GM21515 (cell line): ENCODE results near the gene UCHL5.
"Not testable (repeated sequence)": the region's sequence is repeated elsewhere in the genome, so short reads cannot be mapped to it uniquely, and the experiment has no call there.

Source experiments
- ATAC-seq: cut with Tn5 transposase; IDR thresholded peaks from one replicate; pipeline ENCODE4 v1.9.1; 2021; ENCODE audit not compliant: unreplicated experiment

Gene UCHL5

GRCh38 chr1:193013005-193013404 is 46.2 kb downstream of the UCHL5 start:
- no peak for ATAC-seq

DNA sequence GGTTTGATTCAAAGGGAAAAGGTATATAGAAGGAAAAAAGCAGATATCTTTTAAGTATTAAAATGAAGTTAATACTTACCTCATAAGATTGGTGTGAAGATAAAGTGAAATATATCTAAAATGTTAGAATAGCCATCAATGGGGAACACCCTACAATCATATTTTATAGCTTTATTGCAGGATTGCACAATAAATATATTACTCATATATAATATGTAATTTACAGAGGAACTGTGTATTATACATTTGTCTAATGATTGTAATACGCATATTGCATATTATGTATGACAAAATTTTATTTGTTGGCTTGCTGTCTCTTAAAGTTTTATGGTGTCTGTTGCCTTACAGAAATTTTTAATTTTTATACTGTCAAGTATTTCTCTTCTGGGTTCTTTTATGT is 47.8 kb downstream of the UCHL5 start:
- no peak for ATAC-seq

- no peak for ATAC-seq
Observed at GRCh38 chr1:193009501-193009900, 49.7 kb downstream of the UCHL5 start.

DNA sequence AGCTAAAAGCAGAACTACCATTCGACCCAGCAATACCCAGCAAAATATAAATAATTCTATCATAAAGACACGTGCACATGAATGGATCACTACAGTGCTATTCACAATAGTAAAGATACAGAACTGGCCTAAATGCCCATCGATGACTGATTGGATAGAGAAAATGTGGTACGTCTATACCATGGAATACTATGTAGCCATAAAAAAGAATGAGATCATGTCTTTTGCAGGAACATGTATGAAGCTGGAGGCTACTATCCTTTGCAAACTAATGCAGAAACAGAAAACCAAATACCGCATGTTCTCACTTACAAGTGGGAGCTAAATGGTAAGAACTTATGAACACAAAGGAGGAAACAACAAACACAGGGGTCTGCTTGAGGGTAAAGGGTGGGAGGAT is 53.4 kb downstream of the UCHL5 start:
- no peak for ATAC-seq

- no peak for ATAC-seq
Observed at GRCh38 chr1:192998536-192998935, 60.6 kb downstream of the UCHL5 start.

DNA sequence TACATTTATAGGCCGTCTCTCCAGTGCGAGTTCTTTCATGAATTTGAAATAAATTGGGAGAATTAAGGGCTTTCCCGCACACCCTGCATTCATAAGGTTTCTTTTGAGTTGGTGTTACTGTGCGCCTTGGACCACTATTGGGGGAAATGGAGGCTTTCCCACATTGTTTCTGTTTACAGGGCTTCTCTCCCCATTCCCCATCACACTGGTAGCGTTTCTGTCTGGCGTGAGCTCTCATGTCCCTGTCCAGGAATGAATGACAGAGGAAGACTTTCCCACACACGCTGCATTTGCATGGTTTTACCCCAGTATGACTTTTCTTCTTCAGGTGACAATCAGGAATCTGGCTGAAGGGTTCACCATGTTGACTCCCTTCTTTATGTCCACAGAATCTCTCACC is 65.0 kb downstream of the UCHL5 start:
- ATAC-seq: no peak

DNA sequence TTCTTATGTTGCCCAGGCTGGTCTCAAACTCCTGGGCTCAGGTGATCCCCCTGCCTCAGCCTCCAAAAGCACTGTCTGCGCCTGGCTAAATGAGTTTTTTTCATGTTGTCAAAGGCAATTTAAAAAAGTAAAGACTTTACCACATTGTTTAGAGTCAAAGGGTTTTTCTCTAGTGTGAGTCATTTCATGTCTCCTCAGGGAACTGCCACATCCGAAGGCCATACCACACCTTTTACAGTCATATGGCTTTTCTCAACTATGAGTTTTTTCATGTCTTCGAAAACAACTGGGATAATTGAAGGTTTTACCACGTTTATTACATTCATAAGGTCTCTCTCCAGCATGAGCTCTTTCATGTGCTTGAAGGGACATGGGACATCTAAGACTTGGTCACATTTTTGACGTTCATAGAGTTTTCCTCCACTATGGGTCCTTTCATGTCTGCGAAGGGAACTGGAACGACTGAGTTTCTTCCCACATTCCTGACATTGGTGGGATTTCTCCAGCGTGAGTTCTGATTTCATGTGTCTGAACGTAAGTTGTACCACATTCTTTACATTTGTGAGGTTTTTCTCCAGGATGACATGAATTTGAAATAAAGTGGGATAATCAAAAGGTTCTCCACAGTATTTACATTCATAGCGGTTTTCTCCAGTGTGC is 65.6 kb downstream of the UCHL5 start:
- ATAC-seq: no peak

- not testable (repeated sequence) for ATAC-seq
Observed at GRCh38 chr1:192986748-192987334, 72.3 kb downstream of the UCHL5 start.

- no peak for ATAC-seq
Observed at GRCh38 chr1:192986110-192986747, 72.9 kb downstream of the UCHL5 start.

GRCh38 chr1:192984080-192984479 is 75.1 kb downstream of the UCHL5 start:
- no peak for ATAC-seq

- peak; percentile 85 for ATAC-seq
Observed at GRCh38 chr1:192983349-192983980, 75.7 kb downstream of the UCHL5 start.

GRCh38 chr1:192980856-192981255 is 78.3 kb downstream of the UCHL5 start:
- no peak for ATAC-seq

DNA sequence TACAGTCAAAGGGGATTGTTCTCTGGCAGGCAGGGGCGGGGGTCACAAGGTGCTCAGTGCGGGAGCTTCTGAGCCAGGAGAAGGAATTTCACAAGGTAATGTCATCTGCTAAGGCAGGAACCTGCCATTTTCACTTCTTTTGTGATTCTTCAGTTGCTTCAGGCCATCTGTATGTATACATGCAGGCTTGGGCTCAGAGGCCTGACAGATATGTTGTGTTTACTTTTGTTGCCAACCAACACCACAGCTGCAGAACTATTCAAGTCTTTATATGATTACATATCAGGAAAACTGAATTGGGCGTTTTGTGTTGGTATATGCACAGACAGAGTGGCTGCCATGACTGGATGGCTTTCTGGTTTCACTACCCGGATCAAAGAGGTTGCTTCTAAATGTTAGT is 78.8 kb downstream of the UCHL5 start:
- not testable (repeated sequence) for ATAC-seq

DNA sequence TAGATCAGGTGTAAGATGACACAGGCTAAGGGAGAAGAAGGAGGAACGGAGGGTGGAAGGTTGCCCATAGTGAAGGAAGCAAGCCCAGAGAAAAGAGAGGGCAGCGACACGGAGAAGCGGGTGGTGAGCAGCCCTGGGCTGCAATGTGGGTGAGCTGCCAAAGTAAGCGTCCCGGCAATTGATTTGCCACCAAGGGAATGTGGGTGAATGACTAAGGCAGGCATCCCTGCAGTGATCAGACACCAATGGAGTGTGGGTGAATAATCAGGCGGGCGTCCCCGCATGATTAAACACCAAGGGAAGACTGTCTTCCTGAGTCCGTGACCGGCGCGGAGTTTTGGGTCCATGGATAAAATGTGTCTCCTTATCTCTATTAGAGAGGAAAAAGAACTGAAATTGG is 79.6 kb downstream of the UCHL5 start:
- no peak for ATAC-seq

- no peak for ATAC-seq
Observed at GRCh38 chr1:192978195-192978710, 80.9 kb downstream of the UCHL5 start.

GRCh38 chr1:192977089-192977706 is 82.0 kb downstream of the UCHL5 start:
- no peak for ATAC-seq

DNA sequence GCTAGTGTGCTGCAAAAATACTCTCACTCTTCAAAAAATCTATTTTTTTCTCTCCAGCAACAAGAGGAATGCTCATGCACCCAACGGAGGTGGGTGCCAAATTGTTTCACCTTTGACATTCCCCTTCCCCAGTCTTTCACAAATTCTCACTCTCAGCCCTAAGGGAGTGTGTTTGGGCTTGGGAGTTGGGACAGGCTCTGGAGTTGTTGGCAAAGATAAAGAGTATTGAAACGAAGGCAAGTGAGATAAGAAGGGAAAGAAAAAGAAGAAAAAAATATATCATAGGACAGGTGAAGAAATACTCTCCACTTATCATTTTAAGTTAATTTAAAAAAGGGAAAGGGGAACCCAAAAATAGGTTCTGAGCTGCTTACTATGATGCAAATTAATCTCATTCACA is 82.6 kb downstream of the UCHL5 start:
- no peak for ATAC-seq

- ATAC-seq: no peak
Observed at GRCh38 chr1:192974701-192975100, 84.5 kb downstream of the UCHL5 start.

- ATAC-seq: no peak
Observed at GRCh38 chr1:192973988-192974387, 85.2 kb downstream of the UCHL5 start.

DNA sequence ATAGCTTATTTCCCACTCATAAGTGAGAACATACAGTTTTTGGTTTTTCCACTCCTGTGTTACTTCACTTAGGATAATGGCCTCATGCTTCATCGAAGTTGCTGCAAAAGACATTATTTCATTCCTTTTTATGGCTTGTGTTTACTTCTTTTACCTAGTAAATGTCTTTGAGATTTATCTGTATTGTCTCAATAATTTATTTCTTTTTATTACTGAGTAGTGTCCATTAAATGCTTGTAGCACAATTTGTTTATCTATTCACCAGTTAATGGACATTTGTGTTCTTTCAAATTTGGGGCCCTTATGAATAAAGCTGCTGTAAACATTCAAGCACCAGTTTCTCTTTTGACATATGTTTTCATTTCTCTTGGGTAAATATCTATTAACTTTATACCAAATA is 86.0 kb downstream of the UCHL5 start:
- ATAC-seq: no peak

- ATAC-seq: no peak
Observed at GRCh38 chr1:192969091-192969490, 90.1 kb downstream of the UCHL5 start.
